KMS-11 (cell line): ENCODE data around the gene EMX2.

Experiments used
- H2AFZ ChIP-seq: fragments of 200-600 bp; sonication (generic); 2 replicates; pipeline ENCODE4 v1.6.1; 2016; ENCODE audit warnings: antibody characterized with exemption, mixed run types, low read depth
- H3K27ac ChIP-seq: fragments of 200-600 bp; sonication (generic); 2 replicates; pipeline ENCODE4 v1.6.1; 2016; ENCODE audit warnings: mild to moderate bottlenecking, mixed run types
- H3K27me3 ChIP-seq: fragments of 200-600 bp; sonication (generic); 2 replicates; pipeline ENCODE4 v1.6.1; 2017; ENCODE audit warnings: mild to moderate bottlenecking, low read depth, mixed run types, moderate library complexity; ENCODE audit not compliant: insufficient read depth
- H3K36me3 ChIP-seq: fragments of 200-600 bp; sonication (generic); 2 replicates; pipeline ENCODE4 v1.6.1; 2017; ENCODE audit warnings: mild to moderate bottlenecking, mixed run types; ENCODE audit not compliant: insufficient read depth
- H3K4me1 ChIP-seq: fragments of 200-600 bp; sonication (generic); 2 replicates; pipeline ENCODE4 v1.6.1; 2016; ENCODE audit warnings: mild to moderate bottlenecking, low read depth, mixed run types; ENCODE audit not compliant: poor library complexity, severe bottlenecking
- H3K4me2 ChIP-seq: fragments of 200-600 bp; sonication (generic); 2 replicates; pipeline ENCODE4 v1.7.0; 2016; ENCODE audit warnings: mild to moderate bottlenecking, mixed run types
- H3K4me3 ChIP-seq: fragments of 200-600 bp; sonication (generic); IDR thresholded peaks from 2 replicates; pipeline ENCODE4 v1.6.1; 2017; ENCODE audit warnings: low read depth, low read length, mixed read lengths; ENCODE audit not compliant: insufficient read depth
- H3K79me2 ChIP-seq: fragments of 200-600 bp; sonication (generic); 2 replicates; pipeline ENCODE4 v1.6.1; 2016; ENCODE audit warnings: low read depth, mixed run types; ENCODE audit not compliant: insufficient read depth
- H3K9ac ChIP-seq: fragments of 200-600 bp; sonication (generic); 2 replicates; pipeline ENCODE4 v1.6.1; 2016; ENCODE audit warnings: mild to moderate bottlenecking, mixed run types
- H4K20me1 ChIP-seq: fragments of 200-600 bp; sonication (generic); 2 replicates; pipeline ENCODE4 v1.6.1; 2016; ENCODE audit warnings: mild to moderate bottlenecking, mixed run types; ENCODE audit not compliant: insufficient read depth
- CTCF ChIP-seq: fragments of 200-600 bp; sonication (generic); conservative IDR thresholded peaks from 2 replicates; pipeline ENCODE4 v1.6.1; 2017; ENCODE audit warnings: low read depth, mild to moderate bottlenecking, antibody characterized with exemption, low read length, moderate library complexity, mixed read lengths

EMX2 gene

DNA sequence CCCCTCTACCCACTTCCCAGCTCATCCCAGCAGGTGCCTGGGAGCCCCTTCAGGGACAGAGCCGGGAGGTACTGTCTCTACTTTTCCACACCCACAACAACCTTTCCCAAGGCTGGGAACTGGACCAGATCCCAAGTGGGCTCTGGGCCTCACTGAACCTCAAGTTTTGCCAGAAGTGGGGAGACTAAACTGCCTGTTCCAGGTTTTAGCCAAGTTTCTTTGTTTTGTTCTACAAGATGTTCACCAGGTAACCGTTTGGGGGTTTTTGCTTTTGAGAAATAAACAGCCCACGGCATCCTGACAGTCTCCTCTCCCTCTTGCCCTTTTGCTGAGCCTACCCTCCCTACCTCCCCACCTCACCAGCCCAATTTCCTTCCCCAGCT is 10.6 kb upstream of the EMX2 start:
- no peaks in the 10 kb centered on the region for H3K27me3 ChIP-seq
- H4K20me1 ChIP-seq, result no peaks in the 10 kb centered on the region
- TF ChIP-seq CTCF, result no peak

GRCh38 chr10:117532451-117533107 is 10.0 kb upstream of the EMX2 start:
- Histone ChIP-seq H3K79me2 (no peaks in the 10 kb centered on the region), H3K4me3 (no peak overlapping the region), H3K36me3 (no peaks in the 10 kb centered on the region), H3K27me3 (no peaks in the 10 kb centered on the region), H4K20me1 (no peaks in the 10 kb centered on the region), H3K4me1 (no peaks in the 10 kb centered on the region), H3K9ac (no peak overlapping the region), H3K27ac (no peak overlapping the region), H3K4me2 (no peak overlapping the region), H2AFZ (no peak overlapping the region)
- TF ChIP-seq CTCF, result no peak

More for the DNA sequence above, 10.6 kb upstream of the EMX2 start:
- Histone ChIP-seq H3K4me1 (no peaks in the 10 kb centered on the region), H3K4me2 (no peak overlapping the region), H3K9ac (no peak overlapping the region), H2AFZ (no peak overlapping the region), H3K36me3 (no peaks in the 10 kb centered on the region), H3K27ac (no peak overlapping the region), H3K4me3 (no peak overlapping the region), H3K79me2 (no peaks in the 10 kb centered on the region)

DNA sequence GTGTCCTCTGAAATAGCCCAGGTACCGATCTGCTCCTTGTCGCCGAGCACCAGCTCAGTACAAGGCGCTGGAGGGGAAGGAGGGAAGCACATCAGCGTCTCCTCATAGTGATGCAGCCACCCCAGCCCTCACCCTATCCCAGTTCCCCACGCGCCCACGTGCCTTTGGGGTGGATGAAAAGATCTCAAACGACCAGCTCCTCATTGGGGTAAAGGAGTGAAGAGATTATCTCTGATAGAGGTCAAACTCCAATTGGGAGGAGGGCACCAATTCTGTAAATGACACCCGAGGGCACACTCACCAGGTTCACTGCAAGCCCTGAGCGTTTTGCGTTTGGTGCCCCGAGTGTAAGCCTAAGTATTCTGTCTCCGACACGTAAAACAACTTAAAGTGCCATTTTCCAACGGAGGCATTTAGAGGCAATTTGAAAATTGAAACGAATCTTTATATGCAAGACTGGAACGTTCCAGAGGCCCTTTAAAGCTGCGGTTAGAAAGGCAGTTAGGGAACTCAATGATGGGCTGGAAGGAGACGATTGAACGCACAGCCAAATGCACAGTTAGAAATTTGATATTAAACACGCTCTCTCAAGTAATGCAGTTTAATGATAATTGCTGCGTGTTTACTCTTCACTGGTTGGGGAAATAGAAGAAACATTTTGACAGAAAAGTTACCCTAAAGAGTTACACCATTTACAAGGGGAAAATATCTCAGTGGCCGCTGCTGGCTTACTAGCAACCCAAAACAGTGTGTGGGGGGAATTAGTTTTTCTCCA is 8.9 kb upstream of the EMX2 start:
- Histone ChIP-seq H3K4me1 (no peaks in the 10 kb centered on the region), H2AFZ (no peak overlapping the region), H4K20me1 (no peaks in the 10 kb centered on the region), H3K27me3 (no peaks in the 10 kb centered on the region), H3K4me3 (no peak overlapping the region), H3K36me3 (no peaks in the 10 kb centered on the region), H3K9ac (no peak overlapping the region), H3K27ac (no peak overlapping the region), H3K79me2 (no peaks in the 10 kb centered on the region), H3K4me2 (no peak overlapping the region)
- no peak for TF ChIP-seq CTCF

GRCh38 chr10:117534321-117535297 is 7.9 kb upstream of the EMX2 start:
- H3K27ac ChIP-seq, result no peak overlapping the region
- TF ChIP-seq CTCF, result no peak
- H3K4me3 ChIP-seq, result no peak overlapping the region
- H3K36me3 ChIP-seq, result no peaks in the 10 kb centered on the region
- H3K4me1 ChIP-seq, result no peaks in the 10 kb centered on the region
- H3K27me3 ChIP-seq, result no peaks in the 10 kb centered on the region
- H3K9ac ChIP-seq, result no peak overlapping the region
- H4K20me1 ChIP-seq, result no peaks in the 10 kb centered on the region
- H3K4me2 ChIP-seq, result no peak overlapping the region
- no peaks in the 10 kb centered on the region for H3K79me2 ChIP-seq
- no peak overlapping the region for H2AFZ ChIP-seq
